GM19328 (cell line): Measurements from ENCODE around the gene SUSD4.
"Not testable (repeated sequence)": the region's sequence is repeated elsewhere in the genome, so short reads cannot be mapped to it uniquely, and the experiment has no call there.

ENCODE experiments used
- ATAC-seq: cut with Tn5 transposase; IDR thresholded peaks from one replicate; pipeline ENCODE4 v1.9.1; 2021; ENCODE audit warnings: mild to moderate bottlenecking, moderate library complexity; ENCODE audit not compliant: unreplicated experiment

Gene SUSD4, protein sequence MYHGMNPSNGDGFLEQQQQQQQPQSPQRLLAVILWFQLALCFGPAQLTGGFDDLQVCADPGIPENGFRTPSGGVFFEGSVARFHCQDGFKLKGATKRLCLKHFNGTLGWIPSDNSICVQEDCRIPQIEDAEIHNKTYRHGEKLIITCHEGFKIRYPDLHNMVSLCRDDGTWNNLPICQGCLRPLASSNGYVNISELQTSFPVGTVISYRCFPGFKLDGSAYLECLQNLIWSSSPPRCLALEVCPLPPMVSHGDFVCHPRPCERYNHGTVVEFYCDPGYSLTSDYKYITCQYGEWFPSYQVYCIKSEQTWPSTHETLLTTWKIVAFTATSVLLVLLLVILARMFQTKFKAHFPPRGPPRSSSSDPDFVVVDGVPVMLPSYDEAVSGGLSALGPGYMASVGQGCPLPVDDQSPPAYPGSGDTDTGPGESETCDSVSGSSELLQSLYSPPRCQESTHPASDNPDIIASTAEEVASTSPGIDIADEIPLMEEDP

DNA sequence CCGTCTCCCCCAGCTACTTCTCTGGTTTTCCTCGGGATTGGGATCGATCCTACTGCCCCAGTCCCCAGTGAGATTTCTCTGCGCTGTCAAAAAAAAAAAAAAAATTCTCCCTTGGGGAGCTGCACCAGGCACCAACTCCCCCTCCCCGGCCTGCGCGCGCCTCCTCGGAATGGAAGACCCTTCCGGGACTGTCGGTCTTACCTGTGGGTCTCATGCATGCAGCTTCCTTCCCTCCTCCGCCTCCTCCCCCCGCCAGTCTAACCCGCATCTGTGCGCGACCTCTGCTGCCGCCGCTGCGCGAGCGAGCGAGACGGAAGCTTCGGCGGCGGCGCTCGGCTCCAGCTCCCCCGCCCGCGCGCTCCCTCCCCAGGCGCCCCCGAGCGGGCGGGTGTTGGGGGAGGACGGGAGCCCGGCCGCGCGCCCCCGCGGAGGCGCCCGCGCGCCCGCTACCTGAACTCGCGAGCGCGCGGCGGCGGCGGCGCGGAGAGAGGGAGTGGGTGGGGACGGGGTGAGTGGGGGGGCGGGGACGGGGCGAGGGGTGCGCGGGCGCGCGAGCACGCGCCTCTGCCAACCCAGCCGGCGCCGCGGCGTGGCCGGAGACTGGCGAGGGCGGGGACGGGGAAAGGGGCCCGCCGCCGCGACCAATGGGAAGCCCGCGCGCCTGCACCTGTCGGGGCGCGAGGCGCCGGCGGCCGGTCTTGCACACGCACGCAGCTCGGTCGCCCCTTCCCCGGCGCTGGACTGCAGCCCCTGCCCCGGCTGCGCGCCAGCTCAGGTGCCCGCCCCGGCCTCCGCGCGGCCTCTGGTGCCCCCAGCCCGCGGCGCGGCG lies at the start of gene SUSD4:
Gene SUSD4, minus strand, starts transcription at position 321 of the 829 bp plus-strand sequence. CDS start 751 bp downstream, outside the sequence.
- no peak for ATAC-seq

DNA sequence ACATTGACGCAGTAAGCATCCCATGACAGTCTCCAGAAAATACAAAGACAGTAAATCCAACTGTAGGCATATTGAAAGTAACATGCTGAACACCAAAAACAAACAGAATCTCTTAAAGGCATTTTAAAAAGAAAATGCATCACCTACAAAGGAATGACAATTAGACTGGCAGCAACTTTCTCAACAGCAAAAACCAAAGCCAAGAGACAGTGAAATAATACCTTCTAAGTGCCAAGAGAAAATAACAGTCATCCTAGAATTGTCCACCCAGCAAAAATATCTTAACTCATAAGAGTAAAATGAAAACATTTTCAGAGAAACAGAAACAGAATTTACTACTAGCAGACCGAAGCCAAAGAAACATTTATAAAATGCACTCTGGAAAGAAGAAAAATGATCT lies 49.2 kb upstream of the SUSD4 start:
- ATAC-seq, result no peak

DNA sequence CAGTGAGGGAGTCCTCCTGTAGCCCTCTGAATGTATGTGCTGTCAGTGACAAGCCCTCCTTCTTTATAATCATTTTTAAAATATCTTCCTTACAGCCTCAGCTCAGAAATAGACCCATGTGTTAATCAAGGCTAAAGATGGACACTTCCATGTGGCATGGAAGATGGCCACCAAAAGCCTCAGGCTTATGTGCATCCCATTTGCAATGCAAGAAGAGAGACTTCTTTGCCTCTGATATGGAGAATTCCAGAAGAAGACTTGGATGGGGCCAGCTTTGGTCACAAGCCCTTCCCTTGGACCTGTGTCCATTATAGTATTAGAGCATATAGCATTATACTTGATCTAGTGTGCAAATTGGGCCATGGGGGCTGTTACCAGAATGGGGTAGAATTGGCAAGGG lies 47.7 kb upstream of the SUSD4 start:
- no peak for ATAC-seq

GRCh38 chr1:223411309-223411708 lies 47.3 kb upstream of the SUSD4 start:
- no peak for ATAC-seq

- no peak for ATAC-seq
These were observed 46.1 kb upstream of the SUSD4 start for GRCh38 chr1:223410036-223410435.

GRCh38 chr1:223405507-223405906 lies 41.5 kb upstream of the SUSD4 start:
- ATAC-seq, result no peak

GRCh38 chr1:223403184-223403815 lies 39.3 kb upstream of the SUSD4 start:
- ATAC-seq, result no peak

- ATAC-seq, result no peak
These were observed 38.8 kb upstream of the SUSD4 start for GRCh38 chr1:223402790-223403142.

DNA sequence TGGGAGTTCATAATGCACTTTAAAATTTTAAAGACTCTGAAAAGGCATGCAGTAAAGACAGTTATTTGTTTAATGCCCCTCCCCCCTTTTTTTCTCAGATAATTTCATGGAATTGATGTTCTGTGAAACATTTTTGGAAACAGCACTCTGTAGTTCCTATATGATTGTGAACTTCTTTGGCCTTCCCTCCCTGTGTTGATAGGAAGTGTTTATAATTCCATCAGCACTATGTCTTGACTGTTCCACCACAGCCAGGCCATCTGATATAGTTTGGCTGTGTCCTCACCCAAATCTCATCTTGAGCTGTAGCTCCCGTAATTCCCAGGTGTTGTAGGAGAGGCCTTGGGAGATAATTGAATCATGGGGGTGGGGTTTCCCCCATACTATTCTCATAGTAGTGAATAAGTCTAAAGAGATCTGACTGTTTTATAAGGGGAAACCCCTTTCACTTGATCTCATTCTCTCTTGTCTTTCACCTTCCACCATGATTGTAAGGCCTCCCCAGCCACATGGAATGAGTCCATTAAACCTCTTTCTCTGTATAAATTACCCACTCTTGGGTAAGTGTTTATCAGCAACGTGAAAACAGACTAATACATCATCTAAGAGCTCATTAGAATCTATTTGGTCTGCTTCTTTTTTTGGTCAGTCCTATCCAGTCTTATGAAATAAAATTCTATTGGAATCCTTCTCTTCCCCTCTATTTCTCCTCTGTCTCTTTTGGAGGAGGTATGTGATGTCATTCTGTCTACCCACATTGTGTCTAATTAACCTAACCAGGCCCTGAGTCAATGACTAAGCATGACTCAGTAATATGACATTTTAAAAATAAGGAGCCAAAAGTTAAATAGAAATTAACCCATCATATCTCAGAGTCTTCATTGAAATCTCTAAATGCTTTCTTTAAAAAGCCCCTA lies 38.2 kb upstream of the SUSD4 start:
- no peak for ATAC-seq

DNA sequence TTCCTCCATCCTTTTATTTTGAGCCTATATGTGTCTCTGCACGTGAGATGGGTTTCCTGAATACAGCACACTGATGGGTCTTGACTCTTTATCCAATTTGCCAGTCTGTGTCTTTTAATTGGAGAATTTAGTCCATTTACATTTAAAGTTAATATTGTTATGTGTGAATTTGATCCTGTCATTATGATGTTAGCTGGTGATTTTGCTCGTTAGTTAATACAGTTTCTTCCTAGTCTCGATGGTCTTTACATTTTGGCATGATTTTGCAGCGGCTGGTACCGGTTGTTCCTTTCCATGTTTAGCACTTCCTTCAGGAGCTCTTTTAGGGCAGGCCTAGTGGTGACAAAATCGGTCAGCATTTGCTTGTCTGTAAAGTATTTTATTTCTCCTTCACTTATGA lies 35.4 kb upstream of the SUSD4 start:
- ATAC-seq, result not testable (repeated sequence)

GRCh38 chr1:223394706-223395105 lies 30.7 kb upstream of the SUSD4 start:
- no peak for ATAC-seq

DNA sequence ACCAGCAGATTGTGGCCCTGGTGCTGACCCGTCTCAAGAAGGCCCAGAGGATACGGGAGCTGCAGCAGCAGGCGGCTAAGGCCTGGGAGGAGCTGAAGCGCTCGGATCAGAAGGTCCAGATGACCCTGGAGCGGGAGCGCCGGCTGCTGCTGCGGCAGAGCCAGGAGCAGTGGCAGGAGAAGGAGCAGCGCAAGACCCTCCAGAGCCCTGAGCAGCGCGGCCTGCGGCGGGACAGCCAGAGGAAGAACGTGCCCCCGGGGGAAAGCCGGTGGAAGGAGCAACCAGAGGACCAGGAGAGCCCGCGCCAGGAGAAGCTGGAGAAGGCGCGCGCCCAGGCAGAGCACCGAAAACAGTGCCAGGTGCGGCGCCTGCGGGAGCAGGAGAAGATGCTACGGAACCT lies 30.3 kb upstream of the SUSD4 start:
- no peak for ATAC-seq

- no peak for ATAC-seq
These were observed 29.6 kb upstream of the SUSD4 start, which contains the start of gene CCDC185 for GRCh38 chr1:223393275-223394214. TSS of gene CCDC185 (plus strand) at chr1:223393415. CDS start at chr1:223393476, 61 bp downstream.

GRCh38 chr1:223390618-223391017 lies 26.6 kb upstream of the SUSD4 start:
- ATAC-seq, result no peak

DNA sequence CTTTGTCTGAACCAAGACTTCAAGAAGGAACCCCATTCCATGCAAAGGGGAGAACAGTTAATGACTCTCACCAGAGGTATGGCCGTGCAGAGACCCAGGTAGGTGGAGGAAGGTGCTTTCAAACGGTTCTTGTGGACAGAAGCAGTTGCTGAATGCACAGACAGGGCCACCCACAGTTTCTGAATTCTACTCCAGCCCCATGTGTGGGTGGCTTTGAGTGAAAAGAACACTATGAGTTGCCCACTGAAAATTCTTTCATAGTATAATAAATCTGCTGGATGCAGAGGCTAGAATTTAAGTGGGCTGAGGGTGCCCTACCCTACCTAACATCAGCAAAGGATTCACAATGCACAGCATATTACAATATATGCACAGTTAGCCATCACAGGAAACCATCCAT lies 22.0 kb upstream of the SUSD4 start:
- ATAC-seq, result no peak

- no peak for ATAC-seq
These were observed 14.8 kb upstream of the SUSD4 start for GRCh38 chr1:223378754-223379153.

GRCh38 chr1:223374064-223374610 lies 10.2 kb upstream of the SUSD4 start:
- no peak for ATAC-seq

GRCh38 chr1:223364685-223365382 lies 858 bp upstream of the SUSD4 start:
- no peak for ATAC-seq
